H9 (cell line): ENCODE results near the gene RNF133. TPM values are rescaled to one million over a fixed set of nuclear protein-coding genes. Genes with fewer than 3 reads are reported as not detected.

Experiments used
- DNase-seq: peaks from one replicate; pipeline ENCODE4 v3.0.0-alpha.2; 2017
- H2AFZ ChIP-seq: one replicate; pipeline ENCODE4 v1.6.1; 2013; ENCODE audit warnings: mild to moderate bottlenecking, low read length, control low read depth, moderate library complexity
- H2AK5ac ChIP-seq: 2 replicates; pipeline ENCODE4 v1.6.1; 2013; ENCODE audit warnings: low read length, control low read depth, mixed read lengths; ENCODE audit not compliant: insufficient read length
- H2BK120ac ChIP-seq: one replicate; pipeline ENCODE4 v1.6.1; 2013; ENCODE audit warnings: low read depth, mild to moderate bottlenecking, low read length, control low read depth, inconsistent platforms; ENCODE audit not compliant: poor library complexity, severe bottlenecking
- H2BK12ac ChIP-seq: 2 replicates; pipeline ENCODE4 v1.6.1; 2013; ENCODE audit warnings: low read length, control low read depth, mixed read lengths, low read depth; ENCODE audit not compliant: insufficient read length
- H2BK15ac ChIP-seq: 2 replicates; pipeline ENCODE4 v1.6.1; 2013; ENCODE audit warnings: low read depth, low read length, control low read depth
- H2BK20ac ChIP-seq: one replicate; pipeline ENCODE4 v1.6.1; 2013; ENCODE audit warnings: low read depth, mild to moderate bottlenecking, low read length, control low read depth, inconsistent platforms; ENCODE audit not compliant: poor library complexity, severe bottlenecking
- H2BK5ac ChIP-seq: 2 replicates; pipeline ENCODE4 v1.6.1; 2013; ENCODE audit warnings: low read length, control low read depth, mixed read lengths; ENCODE audit not compliant: insufficient read length
- H3K14ac ChIP-seq: 2 replicates; pipeline ENCODE4 v1.6.1; 2013; ENCODE audit warnings: low read length, control low read depth; ENCODE audit not compliant: insufficient read depth
- H3K18ac ChIP-seq: 2 replicates; pipeline ENCODE4 v1.6.1; 2013; ENCODE audit warnings: low read depth, mild to moderate bottlenecking, mixed read lengths, low read length, control low read depth; ENCODE audit not compliant: insufficient read length
- H3K23ac ChIP-seq: 2 replicates; pipeline ENCODE4 v1.6.1; 2013; ENCODE audit warnings: low read length, control low read depth, mixed read lengths, low read depth; ENCODE audit not compliant: insufficient read length
- H3K23me2 ChIP-seq: 2 replicates; pipeline ENCODE4 v1.6.1; 2013; ENCODE audit warnings: low read depth, mild to moderate bottlenecking, mixed read lengths, low read length, control low read depth; ENCODE audit not compliant: insufficient read length, poor library complexity, severe bottlenecking
- H3K27ac ChIP-seq: 2 replicates; pipeline ENCODE4 v1.5.1; 2013; ENCODE audit warnings: low read length, control low read depth, mixed read lengths, low read depth; ENCODE audit not compliant: insufficient read length
- H3K27me3 ChIP-seq: 2 replicates; pipeline ENCODE4 v1.6.1; 2013; ENCODE audit warnings: low read length, control low read depth, inconsistent platforms; ENCODE audit not compliant: insufficient read depth
- H3K4ac ChIP-seq: 2 replicates; pipeline ENCODE4 v1.6.1; 2013; ENCODE audit warnings: low read depth, mild to moderate bottlenecking, control low read depth, inconsistent platforms, low read length, moderate library complexity
- H3K4me1 ChIP-seq: 2 replicates; pipeline ENCODE4 v1.6.1; 2013; ENCODE audit warnings: low read length, control low read depth, inconsistent platforms; ENCODE audit not compliant: insufficient read depth
- H3K4me2 ChIP-seq: 2 replicates; pipeline ENCODE4 v1.6.1; 2013; ENCODE audit warnings: low read length, control low read depth, mixed read lengths; ENCODE audit not compliant: insufficient read length, insufficient read depth
- H3K56ac ChIP-seq: 2 replicates; pipeline ENCODE4 v1.6.1; 2013; ENCODE audit warnings: low read depth, mild to moderate bottlenecking, mixed read lengths, low read length, control low read depth; ENCODE audit not compliant: insufficient read length
- H3K79me1 ChIP-seq: 2 replicates; pipeline ENCODE4 v1.6.1; 2013; ENCODE audit warnings: low read depth, mild to moderate bottlenecking, moderate library complexity, low read length, control low read depth, inconsistent platforms; ENCODE audit not compliant: insufficient read depth, poor library complexity, severe bottlenecking
- H3K79me2 ChIP-seq: 2 replicates; pipeline ENCODE4 v1.6.1; 2013; ENCODE audit warnings: low read length, control low read depth, inconsistent platforms; ENCODE audit not compliant: insufficient read depth
- H3K9ac ChIP-seq: 2 replicates; pipeline ENCODE4 v1.6.1; 2013; ENCODE audit warnings: low read length, control low read depth, mixed read lengths; ENCODE audit not compliant: insufficient read length; ENCODE audit errors: extremely low read depth
- H3K9me3 ChIP-seq: one replicate; pipeline ENCODE4 v1.6.1; 2013; ENCODE audit warnings: low read depth, low read length, inconsistent platforms; ENCODE audit not compliant: control insufficient read depth
- H3T11ph ChIP-seq: one replicate; pipeline ENCODE4 v1.6.1; 2013; ENCODE audit warnings: mild to moderate bottlenecking, low read length, control low read depth, inconsistent platforms
- H4K20me1 ChIP-seq: one replicate; pipeline ENCODE4 v1.6.1; 2013; ENCODE audit not compliant: control insufficient read depth, insufficient read length, insufficient read depth
- H4K5ac ChIP-seq: 2 replicates; pipeline ENCODE4 v1.6.1; 2013; ENCODE audit warnings: low read depth, mild to moderate bottlenecking, mixed read lengths, low read length, control low read depth; ENCODE audit not compliant: insufficient read length
- H4K8ac ChIP-seq: replicated peaks from 2 replicates; pipeline ENCODE4 v1.6.1; 2013; ENCODE audit warnings: low read length, control low read depth, mixed read lengths, low read depth; ENCODE audit not compliant: insufficient read length
- H4K91ac ChIP-seq: 2 replicates; pipeline ENCODE4 v1.6.1; 2013; ENCODE audit warnings: low read depth, mild to moderate bottlenecking, moderate library complexity, mixed read lengths, low read length, control low read depth; ENCODE audit not compliant: insufficient read length
- H3K27ac Mint-ChIP-seq, 3 experiments: 2 replicates in 2 of 3; 3 replicates in 1 of 3; pipeline ENCODE4 v1.8.0; 2020 to 2021; ENCODE audit warnings: mixed read lengths in 3 of 3, mild to moderate bottlenecking in 1 of 3, moderate library complexity in 1 of 3
- H3K27me3 Mint-ChIP-seq: 2 replicates; pipeline ENCODE4 v1.8.0; 2021; ENCODE audit warnings: low read depth, mild to moderate bottlenecking, moderate library complexity, mixed read lengths
- H3K36me3 Mint-ChIP-seq, 3 experiments: 2 replicates in 2 of 3; 3 replicates in 1 of 3; pipeline ENCODE4 v1.8.0; 2020 to 2021; ENCODE audit warnings: low read depth in 3 of 3, mixed read lengths in 3 of 3; ENCODE audit not compliant: insufficient read depth in 1 of 3
- H3K4me1 Mint-ChIP-seq, 2 experiments: 2 replicates each; pipeline ENCODE4 v1.8.0; 2020; ENCODE audit warnings: mixed read lengths in 2 of 2
- H3K4me3 Mint-ChIP-seq, 2 experiments: 2 replicates in 1 of 2; 3 replicates in 1 of 2; pipeline ENCODE4 v1.8.0; 2020 to 2021; ENCODE audit warnings: mild to moderate bottlenecking in 2 of 2, mixed read lengths in 2 of 2, moderate library complexity in 1 of 2
- H3K9me3 Mint-ChIP-seq, 2 experiments: 2 replicates in 1 of 2; 3 replicates in 1 of 2; pipeline ENCODE4 v1.8.0; 2020; ENCODE audit warnings: mild to moderate bottlenecking in 2 of 2, mixed read lengths in 2 of 2, moderate library complexity in 1 of 2
- CTCF ChIP-seq: fragments of 200-600 bp; sonication (generic); conservative IDR thresholded peaks from 3 replicates; pipeline ENCODE4 v1.8.0; 2021; ENCODE audit warnings: antibody characterized with exemption, mild to moderate bottlenecking
- WGBS: extraction: QIAGEN DNeasy Blood & Tissue Kit; methylation state at CpG from one replicate; pipeline ENCODE4 v1.1.7; 2013; ENCODE audit warnings: missing lambda C conversion rate, low lambda C conversion rate, mixed read lengths; ENCODE audit not compliant: insufficient read length; ENCODE audit errors: extremely low coverage; 5-methylcytosine and 5-hydroxymethylcytosine counted together
- total RNA-seq: library from RNA; stranded (reverse); gene quantifications from 2 replicates; pipeline ENCODE4 v1.2.1, GENCODE V29; 2021

RNF133 gene
- total RNA-seq, 1 experiment from 2014 or later, result 0.31 TPM

- H4K5ac ChIP-seq, result no peak overlapping the region
- peak overlapping the region; percentile 86 for H2BK12ac ChIP-seq
- peak overlapping the region; percentile 89 for H2BK5ac ChIP-seq
- DNase-seq, result no peak
- Mint-ChIP-seq H3K36me3 (peaks cover 7 to 9% (median 9%) of the 10 kb centered on the region in 3 experiments; a peak in 6 of 7 replicates), H3K27ac (peak overlapping the region; percentile 9 to 88 (median 12); a peak in 6 of 7 replicates), H3K9me3 (peaks cover 7 to 11% of the 10 kb centered on the region in 2 experiments), H3K4me1 (peaks cover 54 to 55% of the 10 kb centered on the region in 2 experiments), H3K4me3 (no peak overlapping the region; a peak in 1 of 5 replicates), H3K27me3 (no peaks in the 10 kb centered on the region; the same call in 1 of the 2 replicates)
- no peak overlapping the region for H3K23ac ChIP-seq
- H3K9ac ChIP-seq, result no peak overlapping the region
- H3K79me1 ChIP-seq, result no peaks in the 10 kb centered on the region
- no peak for TF ChIP-seq CTCF
- H3K14ac ChIP-seq, result 0 out of 2 replicates have a peak overlapping the region, but pooled peaks have one; percentile 35
- H2BK20ac ChIP-seq, result no peak overlapping the region
- WGBS, result no CpG with 5 or more reads among the region's 1 CpG
- H3K4me2 ChIP-seq, result no peak overlapping the region
- peak overlapping the region; percentile 6 for H2AK5ac ChIP-seq
- no peak overlapping the region for H3T11ph ChIP-seq
- 0 out of 2 replicates have a peak, but pooled peaks cover 2% of the 10 kb centered on the region for H3K79me2 ChIP-seq
- no peak overlapping the region for H4K8ac ChIP-seq
- peak overlapping the region; percentile 58 for H3K18ac ChIP-seq
- no peak overlapping the region; the same call in 1 of the 2 replicates for H3K4ac ChIP-seq
- no peaks in the 10 kb centered on the region for H3K27me3 ChIP-seq
- no peak overlapping the region for H3K56ac ChIP-seq
- no peaks in the 10 kb centered on the region for H4K20me1 ChIP-seq
- peak overlapping the region; percentile 70; the same call in 1 of the 2 replicates for H2BK15ac ChIP-seq
- peaks cover 20% of the 10 kb centered on the region; the same call in 1 of the 2 replicates for H3K4me1 ChIP-seq
- H3K9me3 ChIP-seq, result no peaks in the 10 kb centered on the region
- H3K27ac ChIP-seq, result no peak overlapping the region
- no peaks in the 10 kb centered on the region for H3K23me2 ChIP-seq
- H2AFZ ChIP-seq, result no peak overlapping the region
- no peak overlapping the region for H2BK120ac ChIP-seq
- H4K91ac ChIP-seq, result no peak overlapping the region
Measured at GRCh38 chr7:122677149-122677548, 21.8 kb downstream of the RNF133 start.
